HepG2 (cell line): Measurements from ENCODE around the gene CAPN11. TPM values are rescaled to one million over a fixed set of nuclear protein-coding genes. Genes with fewer than 3 reads are reported as not detected.

Experiments used
- ATF7-NPFF ChIP-seq: sonication (generic); formaldehyde crosslinking; IDR thresholded peaks from 2 replicates; pipeline ENCODE4 v1.8.1; 2023; ENCODE audit warnings: mild to moderate bottlenecking, low read depth, missing genetic modification reagents, moderate library complexity
- ERF ChIP-seq: IDR thresholded peaks from 2 replicates; pipeline ENCODE4 v1.6.1; 2018; ENCODE audit warnings: missing biosample characterization, missing genetic modification reagents
- IRF2 ChIP-seq: IDR thresholded peaks from 2 replicates; pipeline ENCODE4 v1.6.1; 2018; ENCODE audit warnings: missing genetic modification reagents, missing compliant biosample characterization
- IRX3 ChIP-seq: sonication (generic); formaldehyde crosslinking; IDR thresholded peaks from 2 replicates; pipeline ENCODE4 v1.8.1; 2023; ENCODE audit warnings: mild to moderate bottlenecking, low read depth, missing genetic modification reagents, borderline replicate concordance
- JARID2 ChIP-seq: sonication (generic); formaldehyde crosslinking; IDR thresholded peaks from 2 replicates; pipeline ENCODE4 v1.8.1; 2023; ENCODE audit warnings: missing genetic modification reagents, inconsistent platforms; ENCODE audit not compliant: insufficient replicate concordance
- KLF16 ChIP-seq, 2 experiments: sonication (generic) in 1 of 2; formaldehyde crosslinking in 1 of 2; IDR thresholded peaks; 2 replicates each; pipeline versions ENCODE4 v1.6.1 to v1.8.0; 2016 to 2023; ENCODE audit warnings: missing genetic modification reagents in 2 of 2, missing compliant biosample characterization in 1 of 2
- NCOA1 ChIP-seq: sonication (generic); formaldehyde crosslinking; IDR thresholded peaks from 2 replicates; pipeline ENCODE4 v1.9.0; 2021; ENCODE audit warnings: missing genetic modification reagents
- TBX2 ChIP-seq: sonication (generic); formaldehyde crosslinking; IDR thresholded peaks from 2 replicates; pipeline ENCODE4 v1.5.0; 2020; ENCODE audit warnings: missing genetic modification reagents, mild to moderate bottlenecking, borderline replicate concordance
- TOE1 ChIP-seq: sonication (generic); formaldehyde crosslinking; IDR thresholded peaks from 2 replicates; pipeline ENCODE4 v1.4.0; 2020; ENCODE audit warnings: mild to moderate bottlenecking, missing genetic modification reagents
- TSC22D2 ChIP-seq: sonication (generic); formaldehyde crosslinking; IDR thresholded peaks from 2 replicates; pipeline ENCODE4 v1.5.1; 2020; ENCODE audit warnings: missing genetic modification reagents, mild to moderate bottlenecking, borderline replicate concordance
- ZNF331 ChIP-seq: sonication (generic); formaldehyde crosslinking; IDR thresholded peaks from 2 replicates; pipeline ENCODE4 v1.4.0; 2020; ENCODE audit warnings: missing genetic modification reagents
- ZNF431 ChIP-seq: sonication (generic); formaldehyde crosslinking; IDR thresholded peaks from 2 replicates; pipeline ENCODE4 v1.9.0; 2022; ENCODE audit warnings: missing genetic modification reagents, low read depth, mild to moderate bottlenecking, borderline replicate concordance
- ZNF468 ChIP-seq: sonication (generic); formaldehyde crosslinking; IDR thresholded peaks from 2 replicates; pipeline ENCODE4 v1.8.0; 2022; ENCODE audit warnings: mild to moderate bottlenecking, moderate library complexity, missing genetic modification reagents
- ZNF564 ChIP-seq: sonication (generic); formaldehyde crosslinking; IDR thresholded peaks from 2 replicates; pipeline ENCODE4 v1.8.1; 2023; ENCODE audit warnings: mild to moderate bottlenecking, missing genetic modification reagents
- ZNF775 ChIP-seq: sonication (generic); formaldehyde crosslinking; IDR thresholded peaks from 2 replicates; pipeline ENCODE4 v1.4.0; 2020; ENCODE audit warnings: missing genetic modification reagents, mild to moderate bottlenecking, moderate library complexity, borderline replicate concordance
- ZNF781 ChIP-seq: sonication (generic); formaldehyde crosslinking; IDR thresholded peaks from 2 replicates; pipeline ENCODE4 v1.5.1; 2020; ENCODE audit warnings: borderline replicate concordance, mild to moderate bottlenecking, missing genetic modification reagents; ENCODE audit errors: not compliant biosample characterization
- ZSCAN25 ChIP-seq: sonication (generic); formaldehyde crosslinking; IDR thresholded peaks from 2 replicates; pipeline ENCODE4 v1.8.0; 2022; ENCODE audit warnings: mild to moderate bottlenecking, missing genetic modification reagents
- polyA plus RNA-seq, 8 experiments: library from polyadenylated mRNA; depleted of rRNA in 3 of 8; stranded (reverse) in 7 of 8; unstranded in 1 of 8; fragments of >200 nt; fragmentation: Illumina TruSeq in 4 of 8; extraction: Trizol in 4 of 8; gene quantifications; 2 replicates each; pipeline versions ENCODE4 v1.2.1 to v1.2.3, GENCODE V29; 2011 to 2016; ENCODE audit warnings: low read depth in 4 of 8, missing spikeins in 1 of 8, mixed read lengths in 1 of 8; ENCODE audit not compliant: insufficient read depth in 1 of 8
- total RNA-seq, 5 experiments: library from RNA; depleted of rRNA; stranded (reverse); fragments of >200 nt; fragmentation: Illumina TruSeq; extraction: Trizol; gene quantifications; 2 replicates each; pipeline ENCODE4 v1.2.3, GENCODE V29; 2016; ENCODE audit warnings: low read depth in 1 of 5
- TF ChIP-seq, protein P1 (sequence below): sonication (generic); formaldehyde crosslinking; IDR thresholded peaks from 2 replicates; pipeline ENCODE4 v1.5.1; 2020; ENCODE audit warnings: mild to moderate bottlenecking, missing genetic modification reagents, moderate library complexity
- TF ChIP-seq, protein P2 (sequence below): sonication (generic); formaldehyde crosslinking; conservative IDR thresholded peaks from 2 replicates; pipeline ENCODE4 v1.8.0; 2022; ENCODE audit warnings: low read depth, missing genetic modification reagents

CAPN11 gene
- total and polyA plus RNA-seq, 2 of the 13 experiments (the other 11 are each of a cell fraction or from before 2014, with no cell fraction given): 0.07 to 0.11 TPM

DNA sequence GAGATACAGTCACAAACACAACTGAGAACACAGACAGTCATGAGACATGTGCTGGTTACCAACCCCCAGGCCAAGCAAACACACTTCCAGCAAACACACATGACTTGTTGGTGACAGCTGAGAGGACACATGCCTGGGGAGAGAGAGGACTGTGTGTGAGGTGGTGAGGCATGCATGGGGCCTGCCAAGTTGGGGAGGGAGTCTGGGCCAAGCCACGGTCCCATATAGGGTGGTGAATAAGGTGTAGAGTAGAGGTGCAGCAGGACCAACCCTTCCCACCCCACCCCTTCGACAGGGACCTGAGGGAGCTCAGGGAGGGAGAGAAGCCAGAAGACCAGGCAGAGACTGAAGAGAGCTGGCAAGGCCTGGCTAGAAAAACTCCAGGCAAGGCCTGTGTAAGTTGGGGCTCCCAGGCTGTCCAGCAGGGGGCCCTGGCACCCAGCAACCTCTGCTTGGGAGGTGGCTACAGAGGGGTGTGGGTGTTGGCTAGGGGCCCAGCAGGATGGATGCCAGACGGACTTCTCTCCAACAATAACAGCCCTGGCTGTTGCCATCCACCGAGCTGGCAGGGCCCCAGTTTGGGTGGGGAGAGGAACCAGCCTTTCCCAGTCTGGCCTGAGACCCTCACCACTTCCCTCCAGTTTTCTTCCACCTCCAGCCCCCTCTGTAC lies 62.8 kb downstream of the CAPN11 start (continued):
- TF ChIP-seq ZNF564 (CRISPR knock-in tag): no peak
- peak; percentile 81; the same call in 1 of the 2 replicates for TF ChIP-seq ZSCAN25 (CRISPR knock-in tag)
- no peak for TF ChIP-seq NCOA1
- peak; percentile 80 for TF ChIP-seq JARID2 (CRISPR knock-in tag)
- TF ChIP-seq ZNF331 (CRISPR knock-in tag): peak; percentile 66; the same call in 1 of the 2 replicates
- TF ChIP-seq IRF2: peak; percentile 62
- no peak for TF ChIP-seq ZNF431 (CRISPR knock-in tag)
- no peak for TF ChIP-seq TOE1 (CRISPR knock-in tag)
- TF ChIP-seq ATF7-NPFF (CRISPR knock-in tag): no peak
- peak; percentile 57; the same call in 1 of the 2 replicates for TF ChIP-seq TBX2 (CRISPR knock-in tag)
- TF ChIP-seq KLF16 (CRISPR knock-in tag; IDR thresholded peaks at IDR 0.05): peak in 1 of 2 experiments; percentile 79; a peak in 2 of 4 replicates
- no peak for TF ChIP-seq IRX3 (CRISPR knock-in tag)
- TF ChIP-seq ZNF781: no peak
- TF ChIP-seq ERF (CRISPR knock-in tag): peak; percentile 59; the same call in 1 of the 2 replicates
- TF ChIP-seq, protein P1, sequence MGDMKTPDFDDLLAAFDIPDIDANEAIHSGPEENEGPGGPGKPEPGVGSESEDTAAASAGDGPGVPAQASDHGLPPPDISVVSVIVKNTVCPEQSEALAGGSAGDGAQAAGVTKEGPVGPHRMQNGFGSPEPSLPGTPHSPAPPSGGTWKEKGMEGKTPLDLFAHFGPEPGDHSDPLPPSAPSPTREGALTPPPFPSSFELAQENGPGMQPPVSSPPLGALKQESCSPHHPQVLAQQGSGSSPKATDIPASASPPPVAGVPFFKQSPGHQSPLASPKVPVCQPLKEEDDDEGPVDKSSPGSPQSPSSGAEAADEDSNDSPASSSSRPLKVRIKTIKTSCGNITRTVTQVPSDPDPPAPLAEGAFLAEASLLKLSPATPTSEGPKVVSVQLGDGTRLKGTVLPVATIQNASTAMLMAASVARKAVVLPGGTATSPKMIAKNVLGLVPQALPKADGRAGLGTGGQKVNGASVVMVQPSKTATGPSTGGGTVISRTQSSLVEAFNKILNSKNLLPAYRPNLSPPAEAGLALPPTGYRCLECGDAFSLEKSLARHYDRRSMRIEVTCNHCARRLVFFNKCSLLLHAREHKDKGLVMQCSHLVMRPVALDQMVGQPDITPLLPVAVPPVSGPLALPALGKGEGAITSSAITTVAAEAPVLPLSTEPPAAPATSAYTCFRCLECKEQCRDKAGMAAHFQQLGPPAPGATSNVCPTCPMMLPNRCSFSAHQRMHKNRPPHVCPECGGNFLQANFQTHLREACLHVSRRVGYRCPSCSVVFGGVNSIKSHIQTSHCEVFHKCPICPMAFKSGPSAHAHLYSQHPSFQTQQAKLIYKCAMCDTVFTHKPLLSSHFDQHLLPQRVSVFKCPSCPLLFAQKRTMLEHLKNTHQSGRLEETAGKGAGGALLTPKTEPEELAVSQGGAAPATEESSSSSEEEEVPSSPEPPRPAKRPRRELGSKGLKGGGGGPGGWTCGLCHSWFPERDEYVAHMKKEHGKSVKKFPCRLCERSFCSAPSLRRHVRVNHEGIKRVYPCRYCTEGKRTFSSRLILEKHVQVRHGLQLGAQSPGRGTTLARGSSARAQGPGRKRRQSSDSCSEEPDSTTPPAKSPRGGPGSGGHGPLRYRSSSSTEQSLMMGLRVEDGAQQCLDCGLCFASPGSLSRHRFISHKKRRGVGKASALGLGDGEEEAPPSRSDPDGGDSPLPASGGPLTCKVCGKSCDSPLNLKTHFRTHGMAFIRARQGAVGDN: peak; percentile 86
- no peak for TF ChIP-seq ZNF775 (CRISPR knock-in tag)
- 0 out of 2 replicates have a peak, but pooled peaks have one; percentile 22 for TF ChIP-seq ZNF468 (CRISPR knock-in tag)
- TF ChIP-seq TSC22D2 (CRISPR knock-in tag): 0 out of 2 replicates have a peak, but pooled peaks have one; percentile 4
- TF ChIP-seq, protein P2, sequence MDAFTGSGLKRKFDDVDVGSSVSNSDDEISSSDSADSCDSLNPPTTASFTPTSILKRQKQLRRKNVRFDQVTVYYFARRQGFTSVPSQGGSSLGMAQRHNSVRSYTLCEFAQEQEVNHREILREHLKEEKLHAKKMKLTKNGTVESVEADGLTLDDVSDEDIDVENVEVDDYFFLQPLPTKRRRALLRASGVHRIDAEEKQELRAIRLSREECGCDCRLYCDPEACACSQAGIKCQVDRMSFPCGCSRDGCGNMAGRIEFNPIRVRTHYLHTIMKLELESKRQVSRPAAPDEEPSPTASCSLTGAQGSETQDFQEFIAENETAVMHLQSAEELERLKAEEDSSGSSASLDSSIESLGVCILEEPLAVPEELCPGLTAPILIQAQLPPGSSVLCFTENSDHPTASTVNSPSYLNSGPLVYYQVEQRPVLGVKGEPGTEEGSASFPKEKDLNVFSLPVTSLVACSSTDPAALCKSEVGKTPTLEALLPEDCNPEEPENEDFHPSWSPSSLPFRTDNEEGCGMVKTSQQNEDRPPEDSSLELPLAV (CRISPR knock-in tag): no peak
